Adrenal gland (tissue), 12 donors: ENCODE results near the gene HBB. TPM values are rescaled to one million over a fixed set of nuclear protein-coding genes. Genes with fewer than 3 reads are reported as not detected.

Source experiments
- DNase-seq, 7 donors: peaks; one replicate each; pipeline ENCODE4 v3.0.0-alpha.2; 2019 to 2020
- H3K27ac ChIP-seq, 5 donors: fragments of 200-600 bp; sonication (generic) in 4 of 5; 1 replicate in 3 of 5; 2 replicates in 2 of 5; pipeline versions ENCODE4 v1.5.1 to v1.8.0; 2016 to 2020; ENCODE audit warnings: mild to moderate bottlenecking in 1 of 5
- H3K27me3 ChIP-seq: fragments of 200-600 bp; 2 replicates; pipeline ENCODE4 v1.8.0; 2021
- H3K36me3 ChIP-seq, 2 donors: fragments of 200-600 bp; replicated peaks in 1 of 2; 1 replicate in 1 of 2; 2 replicates in 1 of 2; pipeline versions ENCODE4 v1.5.1 to v1.8.0; 2018 to 2022
- H3K4me1 ChIP-seq, 2 donors: fragments of 200-600 bp; replicated peaks in 1 of 2; 1 replicate in 1 of 2; 2 replicates in 1 of 2; pipeline versions ENCODE4 v1.5.1 to v1.8.0; 2018 to 2021
- H3K4me3 ChIP-seq, 4 donors: fragments of 200-600 bp; sonication (generic) in 3 of 4; one replicate each; pipeline ENCODE4 v1.5.1; 2016 to 2018
- H3K9me3 ChIP-seq, 3 donors: fragments of 200-600 bp; sonication (generic) in 1 of 3; replicated peaks in 1 of 3; 1 replicate in 2 of 3; 2 replicates in 1 of 3; pipeline versions ENCODE4 v1.5.1 to v1.8.0; 2016 to 2021
- CTCF ChIP-seq, 6 experiments: fragments of 450-650 bp in 4 of 6; fragments of 200-600 bp in 2 of 6; sonication (generic) in 1 of 6; IDR thresholded peaks; 1 replicate in 5 of 6; 2 replicates in 1 of 6; pipeline versions ENCODE4 v1.5.1 to v1.8.0; 2016 to 2021; ENCODE audit warnings: antibody characterized with exemption in 6 of 6, mild to moderate bottlenecking in 2 of 6, moderate library complexity in 1 of 6
- POLR2A ChIP-seq, 2 donors: fragments of 450-650 bp; IDR thresholded peaks; one replicate each; pipeline ENCODE4 v1.6.1; 2017; ENCODE audit warnings: antibody characterized with exemption in 2 of 2, mild to moderate bottlenecking in 2 of 2, moderate library complexity in 1 of 2
- WGBS, 4 donors: extraction: QIAGEN DNeasy Blood & Tissue Kit in 2 of 4; methylation state at CpG; one replicate each; pipeline versions ENCODE4 v1.1.5 to v1.1.7; 2013 to 2017; 5-methylcytosine and 5-hydroxymethylcytosine counted together
- intact Hi-C, 2 donors: fragments of 100-400 bp; cut with DNase I; formaldehyde crosslinking; loops; one replicate each; pipeline versions ENCODE4 v1.14.1 to v1.15.0; 2022 to 2023
- polyA plus RNA-seq, 3 donors: library from polyadenylated mRNA; stranded (reverse); fragments of 200-250 nt in 2 of 3; fragments of 350-450 nt in 1 of 3; fragmentation: Illumina TruSeq in 1 of 3; extraction: RNeasy Lipid Tissue Mini Kit (QIAGEN cat#74804) in 1 of 3; gene quantifications; one replicate each; pipeline ENCODE4 v1.2.3, GENCODE V29; 2013 to 2014
- total RNA-seq, 9 donors: library from RNA; depleted of rRNA in 4 of 9; stranded (reverse); fragments of >200 nt in 4 of 9; fragments of 120-200 nt in 1 of 9; fragmentation: NEBNext Ultra II Directional in 1 of 9; extraction: Animal tissue kit (Norgen Biotek cat#: 25700) in 1 of 9; gene quantifications; one replicate each; pipeline versions ENCODE4 v1.1.0 to v1.2.4, GENCODE V29; 2013 to 2023
- donor health status: healthy with polysubstance abuse.
- donor health status: Bipolar disorder and iron deficiency.
- donor health status: DM: yes; HTN: yes; CAD: no.
- donor health status: DM: no; HTN: no; CAD: no.
- donor health status: DM: no; HTN: no; CAD: no.
- donor health status: DM: yes; HTN: yes; CAD: no.

Gene HBB
- total and polyA plus RNA-seq, 12 donors = 1.1 to 794 (median 10.3) TPM

- H3K4me3 ChIP-seq = no peak overlapping the region
- no peaks in the 10 kb centered on the region for H3K27me3 ChIP-seq
- H3K27ac ChIP-seq = no peak overlapping the region
- WGBS, 4 donors = 76 to 89% (median 80%) methylated on average over 5 of the region's 5 CpGs
- intact Hi-C loops = no loop called here
- H3K9me3 ChIP-seq = no peaks in the 10 kb centered on the region
- H3K4me1 ChIP-seq = no peaks in the 10 kb centered on the region
- no peak for DNase-seq
- no peaks in the 10 kb centered on the region for H3K36me3 ChIP-seq
- TF ChIP-seq CTCF (IDR thresholded peaks at IDR 0.05) (no peak), POLR2A (IDR thresholded peaks at IDR 0.05) (no peak)
Measured at GRCh38 chr11:5235364-5236095, 8.7 kb upstream of the HBB start.

GRCh38 chr11:5234381-5234834 is 7.5 kb upstream of the HBB start, which contains the start of gene HBD:
HBD (minus strand) TSS chr11:5234483; CDS start chr11:5234433, 50 bp downstream.
- 9 to 38% (median 17%) methylated on average over 2 of the region's 2 CpGs for WGBS, 4 donors

GRCh38 chr11:5233307-5233706 is 6.4 kb upstream of the HBB start:
- intact Hi-C loops = no loop called here
- Histone ChIP-seq H3K9me3 (no peaks in the 10 kb centered on the region), H3K4me1 (no peaks in the 10 kb centered on the region), H3K4me3 (no peak overlapping the region), H3K27ac (no peak overlapping the region), H3K36me3 (no peaks in the 10 kb centered on the region), H3K27me3 (no peaks in the 10 kb centered on the region)
- WGBS, 4 donors = 65 to 89% (median 80%) methylated on average over 1 of the region's 1 CpG
- no peak for DNase-seq
- TF ChIP-seq CTCF (IDR thresholded peaks at IDR 0.05) (no peak), POLR2A (IDR thresholded peaks at IDR 0.05) (no peak)

More at GRCh38 chr11:5234381-5234834, 7.5 kb upstream of the HBB start, which contains the start of gene HBD:
- no peak within 1 kb of the TSS for H3K4me3 ChIP-seq
- no peaks in the 10 kb centered on the region for H3K27me3 ChIP-seq
- no peak within 1 kb of the TSS for H3K27ac ChIP-seq
- no peaks in the 10 kb centered on the region for H3K9me3 ChIP-seq
- H3K4me1 ChIP-seq = no peaks in the 10 kb centered on the region
- H3K36me3 ChIP-seq = no peaks in the 10 kb centered on the region
- intact Hi-C loops = no loop called here
- no peak for TF ChIP-seq POLR2A (IDR thresholded peaks at IDR 0.05)
- TF ChIP-seq CTCF (IDR thresholded peaks at IDR 0.05) = no peak
- DNase-seq = no peak

- H3K27me3 ChIP-seq = no peaks in the 10 kb centered on the region
- no peak for TF ChIP-seq CTCF (IDR thresholded peaks at IDR 0.05)
- H3K36me3 ChIP-seq = no peaks in the 10 kb centered on the region
- no peak overlapping the region for H3K27ac ChIP-seq
- DNase-seq = no peak
- 93 to 98% (median 96%) methylated on average over 2 of the region's 2 CpGs for WGBS, 4 donors
- H3K9me3 ChIP-seq = no peaks in the 10 kb centered on the region
- no peak overlapping the region for H3K4me3 ChIP-seq
- intact Hi-C loops = no loop called here
- no peaks in the 10 kb centered on the region for H3K4me1 ChIP-seq
Measured at GRCh38 chr11:5232821-5233220, 6.0 kb upstream of the HBB start.
